HUES6 (cell line): ENCODE data around the gene PHACTR3.

ENCODE experiments used
- H3K27ac ChIP-seq: 2 replicates; pipeline ENCODE4 v1.7.0; 2013; ENCODE audit warnings: low read depth, mild to moderate bottlenecking, low read length, inconsistent platforms
- H3K27me3 ChIP-seq: 2 replicates; pipeline ENCODE4 v1.6.1; 2013; ENCODE audit warnings: low read length; ENCODE audit not compliant: control insufficient read depth, insufficient read depth
- H3K36me3 ChIP-seq: 2 replicates; pipeline ENCODE4 v1.6.1; 2013; ENCODE audit warnings: low read length; ENCODE audit not compliant: control insufficient read depth, insufficient read depth
- H3K4me1 ChIP-seq: 2 replicates; pipeline ENCODE4 v1.6.1; 2013; ENCODE audit warnings: low read length; ENCODE audit not compliant: control insufficient read depth, insufficient read depth
- H3K4me3 ChIP-seq: 2 replicates; pipeline ENCODE4 v1.5.1; 2013; ENCODE audit warnings: low read depth, low read length
- H3K9ac ChIP-seq: one replicate; pipeline ENCODE4 v1.6.1; 2013; ENCODE audit warnings: mild to moderate bottlenecking, low read length
- H3K9me3 ChIP-seq: 2 replicates; pipeline ENCODE4 v1.6.1; 2013; ENCODE audit warnings: low read depth, low read length; ENCODE audit not compliant: control insufficient read depth, insufficient read depth

The PHACTR3 gene

GRCh38 chr20:59657459-59658046, 53.2 kb downstream of the PHACTR3 start:
- Histone ChIP-seq H3K4me3 (no peak overlapping the region), H3K27ac (no peak overlapping the region), H3K36me3 (no peaks in the 10 kb centered on the region), H3K27me3 (peaks cover 18% of the 10 kb centered on the region; the same call in 1 of the 2 replicates), H3K9me3 (peaks cover 24% of the 10 kb centered on the region), H3K9ac (no peak overlapping the region), H3K4me1 (no peaks in the 10 kb centered on the region)

DNA sequence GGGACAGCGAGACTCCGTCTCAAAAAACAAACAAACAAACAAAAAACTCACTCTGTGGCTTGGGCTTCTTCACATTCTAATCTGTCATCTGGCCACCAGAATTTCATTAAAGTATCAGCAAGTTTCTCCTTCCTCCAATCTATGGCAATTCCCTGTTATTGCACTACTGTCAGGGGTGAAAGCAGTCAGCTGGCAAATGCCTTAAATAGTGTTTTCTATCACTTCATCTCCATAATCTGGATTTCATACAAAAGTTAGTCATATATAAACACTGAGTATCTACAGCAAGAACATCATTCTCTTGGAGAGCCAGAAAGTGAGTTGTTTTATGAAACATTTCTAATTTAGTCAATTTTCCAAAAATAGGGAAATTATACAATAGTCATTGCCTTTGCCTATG, 56.1 kb downstream of the PHACTR3 start:
- no peaks in the 10 kb centered on the region for H3K36me3 ChIP-seq
- no peak overlapping the region for H3K9ac ChIP-seq
- H3K9me3 ChIP-seq, result peaks cover 24% of the 10 kb centered on the region
- H3K27ac ChIP-seq, result no peak overlapping the region
- H3K27me3 ChIP-seq, result peaks cover 37% of the 10 kb centered on the region; the same call in 1 of the 2 replicates
- H3K4me3 ChIP-seq, result no peak overlapping the region
- H3K4me1 ChIP-seq, result no peaks in the 10 kb centered on the region

- H3K9ac ChIP-seq, result no peak overlapping the region
- no peak overlapping the region for H3K4me3 ChIP-seq
- no peak overlapping the region for H3K27ac ChIP-seq
- no peaks in the 10 kb centered on the region for H3K36me3 ChIP-seq
- peaks cover 23% of the 10 kb centered on the region for H3K9me3 ChIP-seq
- no peaks in the 10 kb centered on the region for H3K4me1 ChIP-seq
- H3K27me3 ChIP-seq, result peaks cover 40% of the 10 kb centered on the region; the same call in 1 of the 2 replicates
Observed at GRCh38 chr20:59661153-59661552, 56.8 kb downstream of the PHACTR3 start.

- Histone ChIP-seq H3K27me3 (peaks cover 45% of the 10 kb centered on the region; the same call in 1 of the 2 replicates), H3K4me1 (no peaks in the 10 kb centered on the region), H3K9ac (no peak overlapping the region), H3K4me3 (no peak overlapping the region), H3K27ac (no peak overlapping the region), H3K9me3 (peaks cover 19% of the 10 kb centered on the region), H3K36me3 (no peaks in the 10 kb centered on the region)
Observed at GRCh38 chr20:59661621-59662020, 57.3 kb downstream of the PHACTR3 start.

DNA sequence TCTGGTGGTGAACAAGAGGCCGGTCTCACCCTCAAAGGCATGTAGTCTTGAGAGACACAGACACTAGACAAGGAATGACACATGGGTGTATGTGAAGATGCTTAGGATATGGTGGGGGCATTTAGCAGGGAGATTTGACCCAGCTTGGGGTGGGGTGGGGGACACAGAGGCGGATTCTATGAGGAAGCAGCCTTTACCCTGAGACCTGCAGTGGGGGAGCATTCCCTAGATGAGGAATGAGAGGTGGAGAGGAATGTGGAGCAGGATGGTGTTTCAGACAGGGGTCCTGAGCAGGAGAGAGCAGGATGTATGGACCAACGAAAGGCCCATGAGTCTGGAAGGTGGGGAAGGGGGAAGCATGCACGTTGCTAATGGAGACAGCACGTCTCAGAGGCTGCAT, 57.8 kb downstream of the PHACTR3 start:
- Histone ChIP-seq H3K27ac (no peak overlapping the region), H3K27me3 (peaks cover 50% of the 10 kb centered on the region; the same call in 1 of the 2 replicates), H3K9ac (no peak overlapping the region), H3K4me1 (no peaks in the 10 kb centered on the region), H3K4me3 (no peak overlapping the region), H3K9me3 (peaks cover 14% of the 10 kb centered on the region), H3K36me3 (no peaks in the 10 kb centered on the region)

- H3K27me3 ChIP-seq, result peaks cover 51% of the 10 kb centered on the region; the same call in 1 of the 2 replicates
- H3K9me3 ChIP-seq, result peaks cover 13% of the 10 kb centered on the region
- no peak overlapping the region for H3K9ac ChIP-seq
- H3K36me3 ChIP-seq, result no peaks in the 10 kb centered on the region
- H3K4me3 ChIP-seq, result no peak overlapping the region
- H3K4me1 ChIP-seq, result no peaks in the 10 kb centered on the region
- H3K27ac ChIP-seq, result no peak overlapping the region
Observed at GRCh38 chr20:59662856-59663512, 58.6 kb downstream of the PHACTR3 start.

- H3K27ac ChIP-seq, result no peak overlapping the region
- no peaks in the 10 kb centered on the region for H3K4me1 ChIP-seq
- H3K4me3 ChIP-seq, result no peak overlapping the region
- no peaks in the 10 kb centered on the region for H3K36me3 ChIP-seq
- H3K9me3 ChIP-seq, result peaks cover 8% of the 10 kb centered on the region
- peaks cover 55% of the 10 kb centered on the region; the same call in 1 of the 2 replicates for H3K27me3 ChIP-seq
- H3K9ac ChIP-seq, result no peak overlapping the region
Observed at GRCh38 chr20:59663513-59664060, 59.2 kb downstream of the PHACTR3 start.

DNA sequence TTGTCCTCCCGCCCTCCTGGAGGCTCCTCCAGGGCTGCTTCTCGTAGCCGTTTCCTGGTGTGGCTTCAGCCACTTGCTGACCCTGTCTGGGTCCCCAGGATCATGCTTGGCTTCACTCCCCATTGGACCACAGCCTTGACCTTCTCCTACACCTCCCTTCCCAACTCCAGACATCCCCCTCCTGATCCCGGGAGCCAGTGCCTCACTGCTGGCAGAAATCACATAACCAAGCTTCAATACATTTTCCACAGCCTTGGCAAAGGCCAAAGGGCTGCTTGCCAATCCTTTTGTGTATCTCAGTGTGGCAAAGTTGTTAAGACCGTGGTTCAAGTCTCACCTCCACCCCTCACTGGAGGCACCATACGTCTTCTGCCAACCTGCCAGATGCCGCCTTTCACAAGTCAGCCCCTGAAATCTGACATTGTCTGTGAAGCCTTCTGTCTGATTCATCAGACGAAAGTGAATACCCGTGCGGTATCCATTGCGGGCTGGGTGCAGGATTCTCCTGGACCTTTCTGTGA, 60.1 kb downstream of the PHACTR3 start:
- H3K4me1 ChIP-seq, result no peaks in the 10 kb centered on the region
- H3K27me3 ChIP-seq, result peaks cover 58% of the 10 kb centered on the region; the same call in 1 of the 2 replicates
- no peak overlapping the region for H3K4me3 ChIP-seq
- no peak overlapping the region for H3K27ac ChIP-seq
- H3K9ac ChIP-seq, result no peak overlapping the region
- peaks cover 5% of the 10 kb centered on the region; the same call in 1 of the 2 replicates for H3K9me3 ChIP-seq
- H3K36me3 ChIP-seq, result no peaks in the 10 kb centered on the region

DNA sequence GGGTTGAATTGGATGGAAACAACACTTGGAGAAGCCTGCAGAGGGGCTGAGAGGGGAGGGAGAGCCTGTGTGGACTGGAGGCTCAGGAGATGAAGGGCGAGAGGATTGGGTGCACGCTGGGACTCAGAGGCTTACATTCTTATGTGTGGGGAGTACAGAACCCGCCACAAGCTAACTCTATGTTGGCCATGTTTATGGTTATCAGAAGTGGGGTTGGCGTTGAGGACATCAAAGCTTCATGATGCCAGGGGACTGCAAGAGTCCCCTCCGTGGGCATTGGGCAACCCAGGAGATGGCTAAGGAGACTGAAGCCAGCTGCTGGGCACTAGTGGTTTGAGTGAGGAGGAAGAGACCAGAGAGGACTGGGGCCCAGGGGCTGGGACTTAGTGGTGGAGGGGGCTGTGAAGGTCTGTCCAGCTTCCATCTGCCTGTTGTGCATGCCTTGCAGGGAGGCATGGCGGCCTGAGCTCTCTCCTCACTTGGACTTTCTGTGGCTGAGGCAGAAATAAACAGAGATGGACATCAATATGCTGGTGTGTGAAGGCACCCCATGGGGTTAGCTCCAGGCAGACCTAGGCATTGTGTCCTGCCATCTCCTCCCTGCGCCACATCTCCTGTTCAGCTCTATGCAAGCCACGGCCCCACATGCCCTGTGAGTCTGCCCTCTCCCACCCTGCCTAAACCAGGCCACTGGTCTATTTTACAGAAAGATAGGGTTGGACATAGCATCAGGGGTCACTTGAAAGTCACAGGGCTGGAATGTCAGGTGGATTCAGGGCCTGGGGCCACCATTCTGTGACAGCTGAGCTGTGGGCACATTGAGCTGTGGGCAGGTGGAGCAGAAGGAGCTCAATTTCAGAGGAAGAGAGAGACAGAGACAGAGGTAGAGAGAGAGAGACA, 61.6 kb downstream of the PHACTR3 start:
- Histone ChIP-seq H3K9ac (no peak overlapping the region), H3K27ac (no peak overlapping the region), H3K27me3 (peaks cover 66% of the 10 kb centered on the region; the same call in 1 of the 2 replicates), H3K9me3 (no peaks in the 10 kb centered on the region), H3K4me3 (no peak overlapping the region), H3K4me1 (no peaks in the 10 kb centered on the region), H3K36me3 (no peaks in the 10 kb centered on the region)

GRCh38 chr20:59666586-59666985, 62.2 kb downstream of the PHACTR3 start:
- no peaks in the 10 kb centered on the region for H3K9me3 ChIP-seq
- H3K9ac ChIP-seq, result no peak overlapping the region
- no peaks in the 10 kb centered on the region for H3K36me3 ChIP-seq
- H3K4me1 ChIP-seq, result no peaks in the 10 kb centered on the region
- H3K27ac ChIP-seq, result no peak overlapping the region
- no peak overlapping the region for H3K4me3 ChIP-seq
- H3K27me3 ChIP-seq, result peaks cover 59% of the 10 kb centered on the region; the same call in 1 of the 2 replicates
